GM06990 (cell line): ENCODE measurements around the gene PSMA4.

ENCODE experiments used
- DNase-seq: peaks from one replicate; pipeline ENCODE4 v3.0.0-alpha.2; 2011; ENCODE audit not compliant: insufficient read length; ENCODE audit errors: extremely low read depth
- H3K27me3 ChIP-seq: replicated peaks from 2 replicates; pipeline ENCODE4 v1.6.0; 2011; ENCODE audit warnings: low read length; ENCODE audit not compliant: control insufficient read depth, insufficient read depth
- H3K36me3 ChIP-seq: 2 replicates; pipeline ENCODE4 v1.5.1; 2011; ENCODE audit warnings: low read length; ENCODE audit not compliant: control insufficient read depth, insufficient read depth
- H3K4me3 ChIP-seq: replicated peaks from 2 replicates; pipeline ENCODE4 v1.5.1; 2011; ENCODE audit warnings: low read depth, mild to moderate bottlenecking, control low read depth, low read length
- TF ChIP-seq, protein P1 (sequence below): IDR thresholded peaks from 2 replicates; pipeline ENCODE4 v1.5.1; 2011; ENCODE audit warnings: low read length, control low read depth, mild to moderate bottlenecking, inconsistent platforms; ENCODE audit not compliant: insufficient read depth, poor library complexity, severe bottlenecking

Gene PSMA4

DNA sequence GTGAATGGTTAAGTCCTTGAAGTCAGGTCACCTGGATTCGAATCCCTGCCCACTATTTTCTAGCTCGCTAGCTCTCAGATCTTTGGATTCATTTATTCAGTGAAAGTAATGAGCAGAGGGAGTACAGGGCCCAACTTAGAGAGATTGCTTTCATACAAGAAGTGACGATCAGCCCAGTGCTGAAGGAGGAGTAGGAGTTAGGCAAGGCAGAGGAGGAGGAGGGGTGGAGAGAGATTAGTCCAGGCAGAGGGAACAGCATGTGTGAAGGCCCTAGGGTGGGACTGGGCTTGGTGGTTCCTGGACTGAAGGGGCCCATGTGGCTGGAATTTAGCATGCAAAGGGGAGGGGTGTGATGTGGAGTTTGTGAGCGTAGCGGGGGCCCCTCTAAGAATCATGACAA is 21.2 kb downstream of the PSMA4 start:
- Histone ChIP-seq H3K36me3 (no peaks in the 10 kb centered on the region), H3K27me3 (no peaks in the 10 kb centered on the region), H3K4me3 (no peak overlapping the region)
- no peak for DNase-seq
- TF ChIP-seq, protein P1, sequence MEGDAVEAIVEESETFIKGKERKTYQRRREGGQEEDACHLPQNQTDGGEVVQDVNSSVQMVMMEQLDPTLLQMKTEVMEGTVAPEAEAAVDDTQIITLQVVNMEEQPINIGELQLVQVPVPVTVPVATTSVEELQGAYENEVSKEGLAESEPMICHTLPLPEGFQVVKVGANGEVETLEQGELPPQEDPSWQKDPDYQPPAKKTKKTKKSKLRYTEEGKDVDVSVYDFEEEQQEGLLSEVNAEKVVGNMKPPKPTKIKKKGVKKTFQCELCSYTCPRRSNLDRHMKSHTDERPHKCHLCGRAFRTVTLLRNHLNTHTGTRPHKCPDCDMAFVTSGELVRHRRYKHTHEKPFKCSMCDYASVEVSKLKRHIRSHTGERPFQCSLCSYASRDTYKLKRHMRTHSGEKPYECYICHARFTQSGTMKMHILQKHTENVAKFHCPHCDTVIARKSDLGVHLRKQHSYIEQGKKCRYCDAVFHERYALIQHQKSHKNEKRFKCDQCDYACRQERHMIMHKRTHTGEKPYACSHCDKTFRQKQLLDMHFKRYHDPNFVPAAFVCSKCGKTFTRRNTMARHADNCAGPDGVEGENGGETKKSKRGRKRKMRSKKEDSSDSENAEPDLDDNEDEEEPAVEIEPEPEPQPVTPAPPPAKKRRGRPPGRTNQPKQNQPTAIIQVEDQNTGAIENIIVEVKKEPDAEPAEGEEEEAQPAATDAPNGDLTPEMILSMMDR = no peak

DNA sequence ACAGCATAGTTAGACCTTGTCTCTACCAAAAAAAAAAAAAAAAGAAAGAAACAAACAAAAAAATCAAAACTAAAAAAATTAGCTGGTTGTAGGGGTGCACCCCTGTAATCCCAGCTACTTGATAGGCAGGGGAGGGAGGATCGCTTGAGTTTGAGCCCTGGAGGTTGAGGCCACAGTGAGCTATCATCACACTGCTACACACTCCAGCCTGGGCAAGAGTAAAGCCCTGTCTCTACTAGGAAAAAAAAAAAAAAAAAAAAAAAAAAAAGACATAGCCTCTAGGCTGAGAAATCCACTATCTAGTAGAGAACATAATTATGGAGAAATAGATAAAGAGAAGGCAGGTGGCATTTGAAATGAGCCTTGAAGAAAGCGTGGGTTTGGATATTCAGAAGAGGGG is 22.8 kb downstream of the PSMA4 start:
- no peak overlapping the region for H3K4me3 ChIP-seq
- H3K36me3 ChIP-seq = no peaks in the 10 kb centered on the region
- TF ChIP-seq, protein P1 = no peak
- DNase-seq = no peak
- H3K27me3 ChIP-seq = no peaks in the 10 kb centered on the region

DNA sequence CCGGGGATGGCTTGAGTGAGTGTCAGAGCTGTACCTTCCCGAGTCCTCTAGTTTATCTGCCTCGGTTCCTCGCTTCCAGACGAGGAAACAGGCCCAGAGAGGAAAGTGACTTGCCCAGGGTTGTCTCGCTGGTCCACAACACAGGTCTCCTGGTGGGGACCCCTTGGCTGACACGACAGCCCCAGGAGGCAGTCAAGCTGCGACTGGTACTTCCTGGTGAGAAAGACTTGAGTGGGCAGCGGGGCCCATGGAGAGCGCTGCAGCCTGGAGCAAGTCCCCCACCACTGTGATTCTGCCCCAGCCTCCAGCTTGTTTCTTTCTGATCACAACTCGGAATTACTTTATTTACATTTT is 24.5 kb downstream of the PSMA4 start:
- Histone ChIP-seq H3K36me3 (no peaks in the 10 kb centered on the region), H3K27me3 (no peaks in the 10 kb centered on the region), H3K4me3 (no peak overlapping the region)
- TF ChIP-seq, protein P1 = no peak
- DNase-seq = peak; percentile 25

DNA sequence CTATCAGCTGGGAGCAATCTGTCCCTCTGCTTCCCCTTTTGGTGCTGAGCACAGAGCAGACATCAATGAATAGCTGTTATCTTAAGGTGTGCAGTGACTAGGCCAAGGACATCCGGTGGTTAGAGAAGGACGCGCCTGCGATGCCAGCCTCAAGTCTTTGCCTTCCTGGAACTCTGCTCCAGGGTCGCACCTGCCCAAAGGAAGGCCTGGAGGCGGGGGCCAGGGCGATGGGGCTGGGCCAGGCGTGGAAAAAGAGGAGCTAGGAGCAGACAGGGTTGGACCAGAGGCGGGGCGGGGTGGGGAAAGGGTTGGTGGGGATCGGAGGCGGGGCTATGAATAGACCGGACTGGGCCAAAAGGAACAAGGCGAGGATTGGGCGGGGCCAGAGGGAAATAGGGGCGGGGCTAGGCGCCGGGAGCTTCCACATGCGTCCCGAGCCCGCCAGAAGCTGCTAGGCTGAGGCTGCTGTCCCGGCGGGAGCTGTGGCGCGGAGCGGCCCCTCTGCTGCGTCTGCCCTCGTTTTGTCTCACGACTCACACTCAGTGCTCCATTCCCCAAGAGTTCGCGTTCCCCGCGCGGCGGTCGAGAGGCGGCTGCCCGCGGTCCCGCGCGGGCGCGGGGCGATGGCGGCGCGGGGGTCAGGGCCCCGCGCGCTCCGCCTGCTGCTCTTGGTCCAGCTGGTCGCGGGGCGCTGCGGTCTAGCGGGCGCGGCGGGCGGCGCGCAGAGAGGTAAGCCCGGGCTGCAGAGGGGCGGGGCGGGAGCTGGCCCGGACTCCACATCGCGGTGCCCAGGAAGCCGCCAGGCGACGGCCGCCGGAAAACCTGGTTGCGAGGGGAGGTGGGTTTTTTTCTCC is 25.1 kb downstream of the PSMA4 start, which contains the start of gene CHRNA5:
Gene CHRNA5 (plus strand): TSS at position 424 of the 854 bp plus-strand sequence. CDS start 200 bp downstream, at position 624.
- peak; percentile 85 for DNase-seq
- Histone ChIP-seq H3K36me3 (no peaks in the 10 kb centered on the region), H3K4me3 (peak within 1 kb of the TSS; percentile 88), H3K27me3 (no peaks in the 10 kb centered on the region)
- TF ChIP-seq, protein P1 = no peak

DNA sequence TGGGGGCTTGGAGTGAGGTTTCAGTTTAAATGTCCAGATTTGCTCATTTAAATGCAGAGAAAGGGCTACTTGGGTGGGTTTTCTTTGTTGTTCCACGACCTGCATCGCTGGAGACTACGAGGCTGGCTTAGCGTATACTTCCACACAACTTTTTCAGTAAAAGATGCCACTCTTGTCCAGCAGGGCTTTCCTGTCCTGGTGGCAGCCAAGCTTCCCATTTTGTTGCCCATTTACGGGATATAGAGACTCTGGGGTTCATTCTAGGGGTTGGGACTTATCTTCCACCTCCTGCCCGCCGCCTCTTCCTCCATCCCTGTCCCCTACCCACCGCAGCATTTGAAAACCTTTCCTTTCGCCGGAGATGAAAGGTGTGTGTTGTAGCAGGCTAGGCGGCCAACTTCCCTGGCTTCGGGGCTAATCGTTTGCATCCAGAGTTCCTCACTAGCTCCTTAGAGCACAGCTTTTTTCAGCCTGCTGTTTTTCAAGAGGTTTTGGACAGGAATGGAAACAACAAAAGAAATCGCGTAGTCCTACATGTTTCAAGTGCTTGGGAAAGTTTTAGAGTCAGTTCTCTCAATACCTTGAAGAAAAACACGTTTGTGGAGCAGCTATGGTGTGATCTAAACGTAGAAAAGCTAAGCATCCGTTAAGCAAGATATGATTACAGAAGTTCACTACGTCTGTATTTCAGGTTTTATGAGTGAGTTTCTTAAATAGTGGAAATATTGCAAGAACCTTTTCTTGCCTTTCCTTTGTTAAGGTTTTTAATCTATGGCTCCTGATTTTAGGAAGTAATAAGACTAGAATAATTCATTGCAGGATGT is 25.9 kb downstream of the PSMA4 start:
- Histone ChIP-seq H3K4me3 (peak overlapping the region; percentile 88), H3K36me3 (no peaks in the 10 kb centered on the region), H3K27me3 (no peaks in the 10 kb centered on the region)
- TF ChIP-seq, protein P1 = peak; percentile 16
- peak; percentile 8 for DNase-seq
